SU-DHL-6 (cell line): Measurements from ENCODE around the gene CELF3.

Experiments
- H2AFZ ChIP-seq: fragments of 200-600 bp; sonication (generic); 2 replicates; pipeline ENCODE4 v1.6.1; 2014; ENCODE audit warnings: low read depth, mild to moderate bottlenecking, moderate library complexity, mixed read lengths, antibody characterized with exemption, low read length; ENCODE audit not compliant: severe bottlenecking
- H3F3A ChIP-seq: fragments of 200-600 bp; shearing (Covaris generic); 2 replicates; pipeline ENCODE4 v1.6.0; 2016; ENCODE audit warnings: antibody characterized with exemption, mild to moderate bottlenecking; ENCODE audit not compliant: insufficient read depth
- H3K27ac ChIP-seq: fragments of 200-600 bp; sonication (generic); 2 replicates; pipeline ENCODE4 v1.5.1; 2016; ENCODE audit warnings: low read depth, mild to moderate bottlenecking, low read length, moderate library complexity, mixed read lengths
- H3K27me3 ChIP-seq: fragments of 200-600 bp; sonication (generic), shearing (Covaris generic); 2 replicates; pipeline ENCODE4 v1.6.0; 2014; ENCODE audit warnings: mild to moderate bottlenecking, low read length
- H3K36me3 ChIP-seq: fragments of 200-600 bp; sonication (generic); 2 replicates; pipeline ENCODE4 v1.6.1; 2014; ENCODE audit warnings: mild to moderate bottlenecking, low read length, mixed read lengths
- H3K4me2 ChIP-seq: fragments of 300-600, 200-600 bp; shearing (Covaris generic), sonication (generic); 2 replicates; pipeline ENCODE4 v1.6.0; 2014; ENCODE audit warnings: low read length, low read depth, mild to moderate bottlenecking; ENCODE audit not compliant: poor library complexity, severe bottlenecking
- H3K4me3 ChIP-seq: fragments of 200-600 bp; sonication (generic); 2 replicates; pipeline ENCODE4 v1.5.1; 2014; ENCODE audit warnings: antibody characterized with exemption, low read length, mild to moderate bottlenecking, mixed read lengths; ENCODE audit not compliant: insufficient read depth, poor library complexity, severe bottlenecking
- H3K79me2 ChIP-seq: fragments of 200-600 bp; sonication (generic); 2 replicates; pipeline ENCODE4 v1.6.1; 2014; ENCODE audit warnings: mild to moderate bottlenecking, low read length, moderate library complexity; ENCODE audit not compliant: insufficient read depth
- H3K9ac ChIP-seq: fragments of 200-600 bp; sonication (generic); 2 replicates; pipeline ENCODE4 v1.7.0; 2014; ENCODE audit warnings: mild to moderate bottlenecking, low read length
- H3K9me2 ChIP-seq: fragments of 200-600 bp; sonication (generic); replicated peaks from 2 replicates; pipeline ENCODE4 v1.6.1; 2014; ENCODE audit warnings: low read length; ENCODE audit not compliant: insufficient read depth
- H3K9me3 ChIP-seq: fragments of 200-600 bp; sonication (generic); 2 replicates; pipeline ENCODE4 v1.6.1; 2014; ENCODE audit warnings: low read length, mixed read lengths; ENCODE audit not compliant: insufficient read depth
- H4K20me1 ChIP-seq: fragments of 200-600 bp; sonication (generic); 2 replicates; pipeline ENCODE4 v1.6.1; 2014; ENCODE audit warnings: low read depth, mild to moderate bottlenecking, antibody characterized with exemption, low read length, moderate library complexity, mixed read lengths
- CTCF ChIP-seq: fragments of 200-600 bp; sonication (generic); IDR thresholded peaks from one replicate; pipeline ENCODE4 v1.5.1; 2017; ENCODE audit warnings: antibody characterized with exemption, mild to moderate bottlenecking, low read length, moderate library complexity; ENCODE audit not compliant: insufficient read depth, poor library complexity, severe bottlenecking
- EZH2phosphoT487 ChIP-seq: fragments of 200-600 bp; sonication (generic), shearing (Covaris generic); conservative IDR thresholded peaks from 2 replicates; pipeline ENCODE4 v1.6.1; 2018; ENCODE audit warnings: mild to moderate bottlenecking, antibody characterized with exemption, low read length, moderate library complexity, mixed read lengths

CELF3 gene

GRCh38 chr1:151720125-151720524 lies 3.5 kb upstream of the CELF3 start:
- Histone ChIP-seq H3K36me3 (no peaks in the 10 kb centered on the region), H3K79me2 (no peaks in the 10 kb centered on the region), H3K27ac (no peak overlapping the region), H3K4me3 (no peak overlapping the region), H3K9ac (no peak overlapping the region), H3K4me2 (no peak overlapping the region), H3K9me3 (no peaks in the 10 kb centered on the region), H4K20me1 (no peaks in the 10 kb centered on the region), H3F3A (no peaks in the 10 kb centered on the region), H2AFZ (no peak overlapping the region), H3K27me3 (no peaks in the 10 kb centered on the region), H3K9me2 (no peaks in the 10 kb centered on the region)
- TF ChIP-seq CTCF: no peak
- TF ChIP-seq EZH2phosphoT487: no peak

- H3F3A ChIP-seq: no peaks in the 10 kb centered on the region
- H3K79me2 ChIP-seq: no peaks in the 10 kb centered on the region
- no peak for TF ChIP-seq EZH2phosphoT487
- H3K4me2 ChIP-seq: no peak overlapping the region
- no peaks in the 10 kb centered on the region for H3K36me3 ChIP-seq
- no peak overlapping the region for H3K4me3 ChIP-seq
- H3K9me3 ChIP-seq: no peaks in the 10 kb centered on the region
- H3K9ac ChIP-seq: no peak overlapping the region
- H3K27me3 ChIP-seq: no peaks in the 10 kb centered on the region
- H3K27ac ChIP-seq: no peak overlapping the region
- no peaks in the 10 kb centered on the region for H4K20me1 ChIP-seq
- no peaks in the 10 kb centered on the region for H3K9me2 ChIP-seq
- no peak overlapping the region for H2AFZ ChIP-seq
Measured at GRCh38 chr1:151718666-151719065, 2.1 kb upstream of the CELF3 start.

- Histone ChIP-seq H3K36me3 (no peaks in the 10 kb centered on the region), H3F3A (no peaks in the 10 kb centered on the region), H3K4me3 (no peak overlapping the region), H3K79me2 (no peaks in the 10 kb centered on the region), H3K9ac (no peak overlapping the region), H2AFZ (no peak overlapping the region), H3K27me3 (no peaks in the 10 kb centered on the region), H4K20me1 (no peaks in the 10 kb centered on the region), H3K4me2 (no peak overlapping the region), H3K9me2 (no peaks in the 10 kb centered on the region), H3K27ac (no peak overlapping the region), H3K9me3 (no peaks in the 10 kb centered on the region)
- no peak for TF ChIP-seq CTCF
Measured at GRCh38 chr1:151718011-151718431, 1.4 kb upstream of the CELF3 start.

- no peaks in the 10 kb centered on the region for H3K9me2 ChIP-seq
- no peaks in the 10 kb centered on the region for H3K36me3 ChIP-seq
- no peak overlapping the region for H3K9ac ChIP-seq
- H2AFZ ChIP-seq: no peak overlapping the region
- no peak overlapping the region for H3K4me3 ChIP-seq
- no peak overlapping the region for H3K27ac ChIP-seq
- no peak overlapping the region for H3K4me2 ChIP-seq
- H4K20me1 ChIP-seq: no peaks in the 10 kb centered on the region
- H3F3A ChIP-seq: no peaks in the 10 kb centered on the region
- H3K27me3 ChIP-seq: no peaks in the 10 kb centered on the region
- TF ChIP-seq EZH2phosphoT487 (no peak), CTCF (no peak)
- no peaks in the 10 kb centered on the region for H3K79me2 ChIP-seq
- H3K9me3 ChIP-seq: no peaks in the 10 kb centered on the region
Measured at GRCh38 chr1:151716405-151716762, 219 bp downstream of the CELF3 start.
